HCT116 (cell line): ENCODE data around the gene MAP7. TPM values are rescaled to one million over a fixed set of nuclear protein-coding genes. Genes with fewer than 3 reads are reported as not detected.

Experiments used
- ATAC-seq: fragments of 200-7000 bp; cut with Tn5 transposase; 2 replicates; pipeline ENCODE4 v1.9.1; 2020; ENCODE audit warnings: mild to moderate bottlenecking, moderate library complexity
- BruUV-seq: library from RNA; stranded (reverse); fragments of 400-500 nt; replicated peaks from 2 replicates; lab custom pipeline; 2021; lab: Mats Ljungman, UMichigan
- CTCF ChIA-PET: fragments of 300-600 bp; sonication (Branson Sonifier 250); formaldehyde crosslinking; loops from one replicate; lab custom pipeline; 2021; ENCODE audit warnings: antibody characterized with exemption; lab: Charles Lee
- POLR2A ChIA-PET: fragments of 300-600, 350-600 bp; sonication (Branson Sonifier 250); formaldehyde crosslinking; loops from one replicate; lab custom pipeline; 2021; ENCODE audit warnings: antibody characterized with exemption; lab: Charles Lee
- RAD21 ChIA-PET, 2 experiments: fragments of 300-600 bp; sonication (Branson Sonifier 250); formaldehyde crosslinking; loops; one replicate each; lab custom pipeline; 2023; ENCODE audit warnings: low total read pairs in 2 of 2; ENCODE audit not compliant: uncharacterized antibody in 2 of 2, unreplicated experiment in 2 of 2, low non-redundant PET in 1 of 2; lab: Charles Lee
- DNase-seq: peaks from one replicate; pipeline ENCODE4 v3.0.0-alpha.2; 2010; ENCODE audit warnings: low read depth, low spot score
- H2AFZ ChIP-seq: fragments of 200-600 bp; shearing (Covaris generic), sonication (generic); 2 replicates; pipeline ENCODE4 v1.6.1; 2017; ENCODE audit warnings: low read depth, mixed run types, mixed read lengths, antibody characterized with exemption, low read length; ENCODE audit not compliant: poor library complexity, severe bottlenecking
- H3K27ac ChIP-seq: 2 replicates; pipeline ENCODE4 v1.5.1; 2012; ENCODE audit warnings: low read depth, low read length
- H3K27me3 ChIP-seq: fragments of 200-600 bp; sonication (generic); 2 replicates; pipeline ENCODE4 v1.6.1; 2016; ENCODE audit warnings: mixed run types, low read length, mixed read lengths; ENCODE audit not compliant: insufficient read depth
- H3K36me3 ChIP-seq, 2 experiments: fragments of 200-500 bp in 1 of 2; fragments of 200-600 bp in 1 of 2; sonication (Bioruptor generic) in 1 of 2; sonication (generic) in 1 of 2; 2 replicates each; pipeline versions ENCODE4 v1.5.1 to v1.6.1; 2014 to 2016; ENCODE audit warnings: low read length in 2 of 2, inconsistent platforms in 1 of 2, mixed read lengths in 1 of 2, mixed run types in 1 of 2; ENCODE audit not compliant: insufficient read depth in 2 of 2, control insufficient read depth in 1 of 2
- H3K4me1 ChIP-seq, 2 experiments: fragments of 200-600 bp in 1 of 2; sonication (generic) in 1 of 2; 2 replicates each; pipeline versions ENCODE4 v1.5.1 to v1.6.1; 2012 to 2017; ENCODE audit warnings: low read length in 2 of 2, inconsistent platforms in 1 of 2, mild to moderate bottlenecking in 1 of 2, mixed read lengths in 1 of 2, mixed run types in 1 of 2, moderate library complexity in 1 of 2; ENCODE audit not compliant: insufficient read depth in 2 of 2, control insufficient read depth in 1 of 2
- H3K4me2 ChIP-seq: fragments of 200-600 bp; sonication (generic); 2 replicates; pipeline ENCODE4 v1.6.1; 2017; ENCODE audit warnings: mixed run types, low read length, mixed read lengths
- H3K4me3 ChIP-seq, 2 experiments: fragments of 200-600 bp in 1 of 2; sonication (generic) in 1 of 2; replicated peaks in 1 of 2; 2 replicates each; pipeline ENCODE4 v1.5.1; 2011 to 2016; ENCODE audit warnings: low read length in 2 of 2, control low read depth in 1 of 2, low read depth in 1 of 2, mild to moderate bottlenecking in 1 of 2, mixed read lengths in 1 of 2, mixed run types in 1 of 2
- H3K79me2 ChIP-seq: fragments of 200-600 bp; sonication (generic); 2 replicates; pipeline ENCODE4 v1.6.1; 2017; ENCODE audit warnings: mild to moderate bottlenecking, mixed run types, low read length, moderate library complexity, mixed read lengths; ENCODE audit not compliant: insufficient read depth
- H3K9ac ChIP-seq: fragments of 200-600 bp; sonication (generic); 2 replicates; pipeline ENCODE4 v1.6.1; 2016; ENCODE audit warnings: low read length, mixed read lengths
- H3K9me2 ChIP-seq: fragments of 200-600 bp; sonication (generic), shearing (Covaris generic); 2 replicates; pipeline ENCODE4 v1.6.1; 2017; ENCODE audit warnings: mixed run types, mild to moderate bottlenecking, moderate library complexity; ENCODE audit not compliant: insufficient read depth
- H3K9me3 ChIP-seq, 2 experiments: fragments of 200-500 bp in 1 of 2; fragments of 200-600 bp in 1 of 2; sonication (Bioruptor generic) in 1 of 2; sonication (generic) in 1 of 2; 2 replicates each; pipeline ENCODE4 v1.6.1; 2014 to 2017; ENCODE audit warnings: low read length in 2 of 2, mixed read lengths in 2 of 2, inconsistent platforms in 1 of 2, low read depth in 1 of 2, mild to moderate bottlenecking in 1 of 2, mixed run types in 1 of 2, moderate library complexity in 1 of 2; ENCODE audit not compliant: control insufficient read depth in 1 of 2, insufficient read depth in 1 of 2
- H4K20me1 ChIP-seq: fragments of 200-600 bp; sonication (generic), shearing (Covaris generic); 2 replicates; pipeline ENCODE4 v1.6.1; 2017; ENCODE audit warnings: mixed run types, mild to moderate bottlenecking, moderate library complexity; ENCODE audit not compliant: insufficient read depth
- CBX3 ChIP-seq: IDR thresholded peaks from 2 replicates; pipeline ENCODE4 v1.6.1; 2012; ENCODE audit warnings: low read depth
- CEBPB ChIP-seq: IDR thresholded peaks from 2 replicates; pipeline ENCODE4 v1.6.1; 2012; ENCODE audit warnings: low read depth
- EGR1 ChIP-seq: IDR thresholded peaks from 2 replicates; pipeline ENCODE4 v1.6.1; 2012; ENCODE audit warnings: low read depth
- ELF1 ChIP-seq: IDR thresholded peaks from 2 replicates; pipeline ENCODE4 v1.6.1; 2012; ENCODE audit warnings: low read depth, borderline replicate concordance
- FOSL1 ChIP-seq: IDR thresholded peaks from 2 replicates; pipeline ENCODE4 v1.6.1; 2012; ENCODE audit warnings: low read depth
- JUND ChIP-seq: IDR thresholded peaks from 2 replicates; pipeline ENCODE4 v1.6.1; 2012
- POLR2A ChIP-seq: IDR thresholded peaks from 2 replicates; pipeline ENCODE4 v1.7.0; 2011; ENCODE audit warnings: borderline replicate concordance; ENCODE audit not compliant: insufficient read depth, insufficient read length; ENCODE audit errors: extremely low read depth
- RAD21 ChIP-seq: IDR thresholded peaks from 2 replicates; pipeline ENCODE4 v1.6.1; 2012; ENCODE audit warnings: low read depth, mild to moderate bottlenecking
- SIN3A ChIP-seq: IDR thresholded peaks from 2 replicates; pipeline ENCODE4 v1.6.1; 2012; ENCODE audit warnings: low read depth
- SP1 ChIP-seq: IDR thresholded peaks from 2 replicates; pipeline ENCODE4 v1.6.1; 2012; ENCODE audit warnings: low read depth
- ZFX ChIP-seq: fragments of 450-650 bp; IDR thresholded peaks from 2 replicates; pipeline ENCODE4 v1.6.1; 2017
- ZNF274 ChIP-seq: fragments of 200-500 bp; sonication (Bioruptor generic); IDR thresholded peaks from 2 replicates; pipeline ENCODE4 v1.6.1; 2014; ENCODE audit warnings: mild to moderate bottlenecking, low read depth, low read length, inconsistent platforms
- intact Hi-C: fragments of 100-400 bp; cut with micrococcal nuclease; formaldehyde crosslinking; loops from 2 replicates; pipeline ENCODE4 v1.10.0; 2022
- total RNA-seq: library from RNA; stranded (reverse); gene quantifications from one replicate; pipeline ENCODE4 v1.2.1, GENCODE V29; 2021; ENCODE audit not compliant: unreplicated experiment
- TF ChIP-seq, protein P1 (sequence below): IDR thresholded peaks from 2 replicates; pipeline ENCODE4 v1.6.1; 2012; ENCODE audit warnings: low read depth
- TF ChIP-seq, protein P2 (sequence below): IDR thresholded peaks from 2 replicates; pipeline ENCODE4 v1.6.1; 2012
- TF ChIP-seq, protein P3 (sequence below), 3 experiments: fragments of 200-600 bp in 1 of 3; sonication (generic) in 1 of 3; IDR thresholded peaks in 2 of 3; conservative IDR thresholded peaks in 1 of 3; 2 replicates each; pipeline ENCODE4 v1.5.1; 2012 to 2017; ENCODE audit warnings: low read depth in 2 of 3, low read length in 2 of 3, antibody characterized with exemption in 1 of 3, borderline replicate concordance in 1 of 3, control low read depth in 1 of 3, mild to moderate bottlenecking in 1 of 3, mixed read lengths in 1 of 3, mixed run types in 1 of 3, moderate library complexity in 1 of 3; ENCODE audit not compliant: insufficient read depth in 1 of 3

Gene MAP7
- total RNA-seq, 1 experiment from 2014 or later, result 35.5 TPM

DNA sequence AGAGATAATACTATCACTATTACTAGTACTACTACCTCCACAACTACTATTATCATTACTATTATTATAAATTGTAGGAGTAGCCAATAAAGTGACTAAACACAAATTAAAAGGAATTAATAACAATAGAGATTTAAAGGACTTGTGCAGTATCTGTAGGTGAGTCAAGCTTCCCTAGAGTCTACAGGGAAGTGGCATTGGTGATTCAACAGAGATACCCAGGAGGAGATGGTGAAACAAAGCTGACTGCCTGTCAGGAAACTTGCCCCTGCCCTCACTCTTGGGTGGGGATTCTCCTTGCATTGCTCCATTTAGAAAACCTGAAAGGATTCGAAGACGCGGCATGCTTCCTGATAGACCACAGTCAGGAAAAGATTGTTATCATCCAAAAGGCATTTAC, 237.2 kb downstream of the MAP7 start:
- Histone ChIP-seq H2AFZ (no peak overlapping the region), H4K20me1 (no peaks in the 10 kb centered on the region)

DNA sequence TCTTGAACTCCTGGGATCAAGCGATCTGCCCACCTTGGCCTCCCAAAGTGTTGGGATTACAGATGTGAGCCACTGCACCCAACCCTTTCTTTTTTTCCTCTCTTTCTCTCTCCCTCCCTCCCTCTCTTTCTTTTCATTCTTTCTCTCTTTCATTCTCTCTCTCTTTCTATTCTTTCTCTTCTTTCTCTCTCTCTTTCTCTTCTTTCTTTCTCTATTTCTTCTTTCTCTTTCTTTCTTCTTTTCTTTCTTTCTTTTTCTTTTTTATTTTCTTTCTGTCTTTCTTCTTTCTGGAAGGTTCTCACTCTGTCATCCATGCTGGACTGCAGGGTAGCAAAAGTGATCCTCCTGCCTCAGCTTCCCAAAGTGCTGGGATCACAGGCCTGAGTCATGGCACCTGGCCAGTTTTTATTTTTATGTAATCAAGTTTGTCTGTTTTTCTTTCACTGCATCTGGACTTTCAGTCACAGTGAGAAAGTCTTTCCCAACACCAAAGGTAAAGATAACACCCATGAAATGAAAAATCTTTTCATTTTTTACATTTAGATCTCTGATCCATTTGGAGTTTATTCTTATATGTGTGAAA, 240.4 kb downstream of the MAP7 start:
- intact Hi-C loops, result loop anchor here (10.0 kb wide), 1 partner anchor 775 kb away; no protein-coding TSS in a partner anchor
- Histone ChIP-seq H3K9me2 (no peaks in the 10 kb centered on the region), H3K4me3 (no peak overlapping the region), H3K27ac (no peak overlapping the region), H3K79me2 (no peaks in the 10 kb centered on the region), H3K9me3 (no peaks in the 10 kb centered on the region), H3K4me2 (no peak overlapping the region), H4K20me1 (no peaks in the 10 kb centered on the region), H3K4me1 (no peaks in the 10 kb centered on the region), H3K36me3 (no peaks in the 10 kb centered on the region)
- POLR2A ChIA-PET, result interaction anchor here (1.3 kb wide), 1 partner anchor 20 kb away, joined by 4 read pairs; the partner anchor contains the start of gene BCLAF1
- no peak for TF ChIP-seq SIN3A
- TF ChIP-seq, protein P1, sequence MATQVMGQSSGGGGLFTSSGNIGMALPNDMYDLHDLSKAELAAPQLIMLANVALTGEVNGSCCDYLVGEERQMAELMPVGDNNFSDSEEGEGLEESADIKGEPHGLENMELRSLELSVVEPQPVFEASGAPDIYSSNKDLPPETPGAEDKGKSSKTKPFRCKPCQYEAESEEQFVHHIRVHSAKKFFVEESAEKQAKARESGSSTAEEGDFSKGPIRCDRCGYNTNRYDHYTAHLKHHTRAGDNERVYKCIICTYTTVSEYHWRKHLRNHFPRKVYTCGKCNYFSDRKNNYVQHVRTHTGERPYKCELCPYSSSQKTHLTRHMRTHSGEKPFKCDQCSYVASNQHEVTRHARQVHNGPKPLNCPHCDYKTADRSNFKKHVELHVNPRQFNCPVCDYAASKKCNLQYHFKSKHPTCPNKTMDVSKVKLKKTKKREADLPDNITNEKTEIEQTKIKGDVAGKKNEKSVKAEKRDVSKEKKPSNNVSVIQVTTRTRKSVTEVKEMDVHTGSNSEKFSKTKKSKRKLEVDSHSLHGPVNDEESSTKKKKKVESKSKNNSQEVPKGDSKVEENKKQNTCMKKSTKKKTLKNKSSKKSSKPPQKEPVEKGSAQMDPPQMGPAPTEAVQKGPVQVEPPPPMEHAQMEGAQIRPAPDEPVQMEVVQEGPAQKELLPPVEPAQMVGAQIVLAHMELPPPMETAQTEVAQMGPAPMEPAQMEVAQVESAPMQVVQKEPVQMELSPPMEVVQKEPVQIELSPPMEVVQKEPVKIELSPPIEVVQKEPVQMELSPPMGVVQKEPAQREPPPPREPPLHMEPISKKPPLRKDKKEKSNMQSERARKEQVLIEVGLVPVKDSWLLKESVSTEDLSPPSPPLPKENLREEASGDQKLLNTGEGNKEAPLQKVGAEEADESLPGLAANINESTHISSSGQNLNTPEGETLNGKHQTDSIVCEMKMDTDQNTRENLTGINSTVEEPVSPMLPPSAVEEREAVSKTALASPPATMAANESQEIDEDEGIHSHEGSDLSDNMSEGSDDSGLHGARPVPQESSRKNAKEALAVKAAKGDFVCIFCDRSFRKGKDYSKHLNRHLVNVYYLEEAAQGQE, result no peak
- TF ChIP-seq, protein P2, sequence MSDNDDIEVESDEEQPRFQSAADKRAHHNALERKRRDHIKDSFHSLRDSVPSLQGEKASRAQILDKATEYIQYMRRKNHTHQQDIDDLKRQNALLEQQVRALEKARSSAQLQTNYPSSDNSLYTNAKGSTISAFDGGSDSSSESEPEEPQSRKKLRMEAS, result no peak
- TF ChIP-seq, protein P3, sequence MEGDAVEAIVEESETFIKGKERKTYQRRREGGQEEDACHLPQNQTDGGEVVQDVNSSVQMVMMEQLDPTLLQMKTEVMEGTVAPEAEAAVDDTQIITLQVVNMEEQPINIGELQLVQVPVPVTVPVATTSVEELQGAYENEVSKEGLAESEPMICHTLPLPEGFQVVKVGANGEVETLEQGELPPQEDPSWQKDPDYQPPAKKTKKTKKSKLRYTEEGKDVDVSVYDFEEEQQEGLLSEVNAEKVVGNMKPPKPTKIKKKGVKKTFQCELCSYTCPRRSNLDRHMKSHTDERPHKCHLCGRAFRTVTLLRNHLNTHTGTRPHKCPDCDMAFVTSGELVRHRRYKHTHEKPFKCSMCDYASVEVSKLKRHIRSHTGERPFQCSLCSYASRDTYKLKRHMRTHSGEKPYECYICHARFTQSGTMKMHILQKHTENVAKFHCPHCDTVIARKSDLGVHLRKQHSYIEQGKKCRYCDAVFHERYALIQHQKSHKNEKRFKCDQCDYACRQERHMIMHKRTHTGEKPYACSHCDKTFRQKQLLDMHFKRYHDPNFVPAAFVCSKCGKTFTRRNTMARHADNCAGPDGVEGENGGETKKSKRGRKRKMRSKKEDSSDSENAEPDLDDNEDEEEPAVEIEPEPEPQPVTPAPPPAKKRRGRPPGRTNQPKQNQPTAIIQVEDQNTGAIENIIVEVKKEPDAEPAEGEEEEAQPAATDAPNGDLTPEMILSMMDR (IDR thresholded peaks at IDR 0.05 in 2 of 3, conservative IDR thresholded peaks at IDR 0.05 in 1 of 3; ENCODE audit: borderline replicate concordance in 1 of 3, insufficient read depth in 1 of 3, low read depth in 2 of 3, low read length in 2 of 3), result no peak
- no peak for TF ChIP-seq CBX3
- no peak for TF ChIP-seq JUND
- TF ChIP-seq SP1, result no peak
- TF ChIP-seq EGR1, result no peak
- TF ChIP-seq CEBPB, result no peak
- no peak for TF ChIP-seq ELF1
- TF ChIP-seq ZNF274, result no peak
- TF ChIP-seq RAD21, result no peak
- TF ChIP-seq FOSL1, result no peak
- TF ChIP-seq ZFX, result no peak
- TF ChIP-seq, all 23 proteins: peak for 0
- Histone ChIP-seq H3K27me3 (no peaks in the 10 kb centered on the region), H3K9ac (no peak overlapping the region), H2AFZ (no peak overlapping the region)
- no peak for DNase-seq
- ATAC-seq, result no peak
- no TSS peak for BruUV-seq
- RAD21 ChIA-PET, result no interaction called here
- CTCF ChIA-PET, result no interaction called here

More for the DNA sequence above, 237.2 kb downstream of the MAP7 start:
- intact Hi-C loops, result loop anchor here (10.0 kb wide), 1 partner anchor 778 kb away; no protein-coding TSS in a partner anchor
- Histone ChIP-seq H3K9me2 (no peaks in the 10 kb centered on the region), H3K36me3 (no peaks in the 10 kb centered on the region), H3K79me2 (no peaks in the 10 kb centered on the region), H3K4me3 (no peak overlapping the region), H3K4me2 (no peak overlapping the region), H3K4me1 (peaks cover 0 to 3% of the 10 kb centered on the region in 2 experiments; a peak in 1 of 4 replicates), H3K9ac (no peak overlapping the region), H3K27ac (no peak overlapping the region), H3K9me3 (no peaks in the 10 kb centered on the region), H3K27me3 (no peaks in the 10 kb centered on the region)
- ChIA-PET CTCF (no interaction called here), POLR2A (no interaction called here), RAD21 (no interaction called here)
- BruUV-seq, result no TSS peak
- no peak for ATAC-seq
- DNase-seq, result no peak
- TF ChIP-seq POLR2A, result no peak
